ENCODE results near the gene ZC3H12D.

DNA sequence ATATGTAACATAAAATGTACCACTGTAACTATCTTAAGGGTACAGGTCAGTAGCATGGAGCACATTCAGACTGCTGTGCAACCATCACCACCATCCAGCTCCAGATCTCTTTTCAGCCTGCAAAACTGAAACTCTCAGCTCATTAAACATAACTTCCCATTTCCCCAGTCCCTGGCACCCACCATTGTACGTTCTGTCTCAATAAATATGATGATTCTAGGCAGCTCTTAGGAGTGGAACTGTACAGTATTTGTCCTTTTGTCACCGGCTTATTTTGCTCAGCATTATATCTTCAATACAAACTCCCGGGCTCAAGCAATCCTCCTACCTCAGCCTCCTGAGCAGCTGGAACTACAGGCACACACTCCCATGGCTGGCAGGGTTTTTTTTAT, 1.5 kb downstream of the ZC3H12D start:
- TF ChIP-seq, protein P1, sequence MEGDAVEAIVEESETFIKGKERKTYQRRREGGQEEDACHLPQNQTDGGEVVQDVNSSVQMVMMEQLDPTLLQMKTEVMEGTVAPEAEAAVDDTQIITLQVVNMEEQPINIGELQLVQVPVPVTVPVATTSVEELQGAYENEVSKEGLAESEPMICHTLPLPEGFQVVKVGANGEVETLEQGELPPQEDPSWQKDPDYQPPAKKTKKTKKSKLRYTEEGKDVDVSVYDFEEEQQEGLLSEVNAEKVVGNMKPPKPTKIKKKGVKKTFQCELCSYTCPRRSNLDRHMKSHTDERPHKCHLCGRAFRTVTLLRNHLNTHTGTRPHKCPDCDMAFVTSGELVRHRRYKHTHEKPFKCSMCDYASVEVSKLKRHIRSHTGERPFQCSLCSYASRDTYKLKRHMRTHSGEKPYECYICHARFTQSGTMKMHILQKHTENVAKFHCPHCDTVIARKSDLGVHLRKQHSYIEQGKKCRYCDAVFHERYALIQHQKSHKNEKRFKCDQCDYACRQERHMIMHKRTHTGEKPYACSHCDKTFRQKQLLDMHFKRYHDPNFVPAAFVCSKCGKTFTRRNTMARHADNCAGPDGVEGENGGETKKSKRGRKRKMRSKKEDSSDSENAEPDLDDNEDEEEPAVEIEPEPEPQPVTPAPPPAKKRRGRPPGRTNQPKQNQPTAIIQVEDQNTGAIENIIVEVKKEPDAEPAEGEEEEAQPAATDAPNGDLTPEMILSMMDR (conservative IDR thresholded peaks at IDR 0.05) = no peak
- TF ChIP-seq ZFX (IDR thresholded peaks at IDR 0.05) = no peak

Measured in C4-2B (cell line).